GM23338 (cell line): ENCODE data around the gene IFI44L.

Experiments
- REST ChIP-seq: IDR thresholded peaks from one replicate; pipeline ENCODE4 v1.6.1; 2018; ENCODE audit warnings: antibody characterized with exemption; ENCODE audit not compliant: unreplicated experiment
- ZNF331 ChIP-seq: fragments of 250-450 bp; sonication (Bioruptor Pico); IDR thresholded peaks from 2 replicates; pipeline ENCODE4 v1.5.0; 2020; ENCODE audit warnings: low read depth, mild to moderate bottlenecking, moderate library complexity
- TF ChIP-seq, protein P1 (sequence below), 2 experiments: fragments of 200-600 bp in 1 of 2; sonication (generic) in 1 of 2; conservative IDR thresholded peaks; 2 replicates each; pipeline versions ENCODE4 v1.5.1 to v1.6.1; 2016 to 2017; ENCODE audit warnings: antibody characterized with exemption in 2 of 2, low read depth in 2 of 2, mild to moderate bottlenecking in 2 of 2, moderate library complexity in 1 of 2

DNA sequence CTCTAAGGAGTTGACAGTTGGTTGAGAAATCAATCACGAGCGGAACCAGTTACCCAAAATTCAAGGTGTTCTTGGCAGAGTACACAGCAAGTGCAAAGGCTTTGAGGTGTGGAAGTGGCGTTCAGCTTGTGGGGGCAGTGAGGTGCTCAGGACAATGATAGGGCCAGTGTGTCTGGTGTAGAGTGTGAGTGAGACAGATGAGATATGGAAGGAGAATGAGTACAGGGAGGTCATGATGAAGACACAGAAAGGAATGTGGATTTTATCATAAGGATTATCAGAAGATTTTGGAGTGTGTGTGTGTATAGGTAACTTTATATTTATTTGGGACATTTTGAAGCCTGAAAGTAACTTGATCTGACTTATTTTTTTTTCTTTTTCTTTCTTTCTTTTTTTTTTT lies 70.3 kb downstream of the IFI44L start:
- TF ChIP-seq, protein P1, sequence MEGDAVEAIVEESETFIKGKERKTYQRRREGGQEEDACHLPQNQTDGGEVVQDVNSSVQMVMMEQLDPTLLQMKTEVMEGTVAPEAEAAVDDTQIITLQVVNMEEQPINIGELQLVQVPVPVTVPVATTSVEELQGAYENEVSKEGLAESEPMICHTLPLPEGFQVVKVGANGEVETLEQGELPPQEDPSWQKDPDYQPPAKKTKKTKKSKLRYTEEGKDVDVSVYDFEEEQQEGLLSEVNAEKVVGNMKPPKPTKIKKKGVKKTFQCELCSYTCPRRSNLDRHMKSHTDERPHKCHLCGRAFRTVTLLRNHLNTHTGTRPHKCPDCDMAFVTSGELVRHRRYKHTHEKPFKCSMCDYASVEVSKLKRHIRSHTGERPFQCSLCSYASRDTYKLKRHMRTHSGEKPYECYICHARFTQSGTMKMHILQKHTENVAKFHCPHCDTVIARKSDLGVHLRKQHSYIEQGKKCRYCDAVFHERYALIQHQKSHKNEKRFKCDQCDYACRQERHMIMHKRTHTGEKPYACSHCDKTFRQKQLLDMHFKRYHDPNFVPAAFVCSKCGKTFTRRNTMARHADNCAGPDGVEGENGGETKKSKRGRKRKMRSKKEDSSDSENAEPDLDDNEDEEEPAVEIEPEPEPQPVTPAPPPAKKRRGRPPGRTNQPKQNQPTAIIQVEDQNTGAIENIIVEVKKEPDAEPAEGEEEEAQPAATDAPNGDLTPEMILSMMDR (conservative IDR thresholded peaks at IDR 0.05; ENCODE audit: low read depth in 2 of 2), result no peak
- TF ChIP-seq REST (no peak), ZNF331 (CRISPR knock-in tag) (no peak)
